Smooth muscle cell (in vitro differentiated cells): Measurements from ENCODE around the gene ACTL8. TPM values are rescaled to one million over a fixed set of nuclear protein-coding genes. Genes with fewer than 3 reads are reported as not detected.
A peak's percentile ranks its signal among the peaks of the same experiment; 100 is the strongest.

ENCODE experiments used
- DNase-seq: peaks from one replicate; lab custom pipeline; 2025; ENCODE audit not compliant: unreplicated experiment; lab: John Stamatoyannopoulos, UW
- H2AFZ ChIP-seq: fragments of 200-600 bp; sonication (generic); 2 replicates; pipeline ENCODE4 v1.6.0; 2016; ENCODE audit warnings: antibody characterized with exemption, low read depth, mild to moderate bottlenecking
- H3F3A ChIP-seq: fragments of 200-600 bp; sonication (generic); 2 replicates; pipeline ENCODE4 v1.6.0; 2017; ENCODE audit warnings: antibody characterized with exemption, low read depth
- H3K27ac ChIP-seq: fragments of 200-600 bp; sonication (generic); 2 replicates; pipeline ENCODE4 v1.5.1; 2016; ENCODE audit warnings: low read depth, mild to moderate bottlenecking
- H3K27me3 ChIP-seq: fragments of 200-600 bp; sonication (generic); 2 replicates; pipeline ENCODE4 v1.6.1; 2016; ENCODE audit warnings: low read depth, mild to moderate bottlenecking
- H3K36me3 ChIP-seq: fragments of 200-600 bp; sonication (generic); 2 replicates; pipeline ENCODE4 v1.5.1; 2016; ENCODE audit warnings: low read depth
- H3K4me1 ChIP-seq: fragments of 200-600 bp; sonication (generic); 2 replicates; pipeline ENCODE4 v1.5.1; 2016; ENCODE audit warnings: low read depth
- H3K4me2 ChIP-seq: fragments of 200-600 bp; sonication (generic); 2 replicates; pipeline ENCODE4 v1.6.0; 2016; ENCODE audit warnings: mild to moderate bottlenecking
- H3K4me3 ChIP-seq: fragments of 200-600 bp; sonication (generic); 2 replicates; pipeline ENCODE4 v1.5.1; 2016; ENCODE audit warnings: mild to moderate bottlenecking
- H3K79me2 ChIP-seq: fragments of 200-600 bp; sonication (generic); 2 replicates; pipeline ENCODE4 v1.6.0; 2016; ENCODE audit warnings: low read depth, mild to moderate bottlenecking
- H3K9ac ChIP-seq: fragments of 200-600 bp; sonication (generic); 2 replicates; pipeline ENCODE4 v1.6.0; 2016; ENCODE audit warnings: low read depth
- H3K9me3 ChIP-seq: fragments of 200-600 bp; sonication (generic); replicated peaks from 2 replicates; pipeline ENCODE4 v1.5.1; 2016; ENCODE audit warnings: low read depth
- H4K20me1 ChIP-seq: fragments of 200-600 bp; sonication (generic); 2 replicates; pipeline ENCODE4 v1.6.0; 2016; ENCODE audit warnings: low read depth
- WGBS: methylation state at CpG from one replicate; pipeline ENCODE4 v1.1.7; 2016; ENCODE audit warnings: low lambda C conversion rate; 5-methylcytosine and 5-hydroxymethylcytosine counted together
- polyA plus RNA-seq: library from polyadenylated mRNA; unstranded; fragments of >200 nt; fragmentation: Nextera tagmentation; extraction: Ambion mirVana; gene quantifications from 2 replicates; pipeline ENCODE4 v1.2.1, GENCODE V29; 2016
- total RNA-seq: library from RNA; depleted of rRNA; stranded (reverse); fragments of >200 nt; gene quantifications from 2 replicates; pipeline ENCODE4 v1.2.3, GENCODE V29; 2014
- TF ChIP-seq, protein P1 (sequence below): fragments of 200-600 bp; sonication (generic); IDR thresholded peaks from 2 replicates; pipeline ENCODE4 v1.5.1; 2017; ENCODE audit warnings: borderline replicate concordance, mild to moderate bottlenecking, antibody characterized with exemption; ENCODE audit not compliant: insufficient read depth, poor library complexity, severe bottlenecking

Gene ACTL8
- total and polyA plus RNA-seq, 2 experiments from 2014 or later: 0.13 TPM; not detected in 1

DNA sequence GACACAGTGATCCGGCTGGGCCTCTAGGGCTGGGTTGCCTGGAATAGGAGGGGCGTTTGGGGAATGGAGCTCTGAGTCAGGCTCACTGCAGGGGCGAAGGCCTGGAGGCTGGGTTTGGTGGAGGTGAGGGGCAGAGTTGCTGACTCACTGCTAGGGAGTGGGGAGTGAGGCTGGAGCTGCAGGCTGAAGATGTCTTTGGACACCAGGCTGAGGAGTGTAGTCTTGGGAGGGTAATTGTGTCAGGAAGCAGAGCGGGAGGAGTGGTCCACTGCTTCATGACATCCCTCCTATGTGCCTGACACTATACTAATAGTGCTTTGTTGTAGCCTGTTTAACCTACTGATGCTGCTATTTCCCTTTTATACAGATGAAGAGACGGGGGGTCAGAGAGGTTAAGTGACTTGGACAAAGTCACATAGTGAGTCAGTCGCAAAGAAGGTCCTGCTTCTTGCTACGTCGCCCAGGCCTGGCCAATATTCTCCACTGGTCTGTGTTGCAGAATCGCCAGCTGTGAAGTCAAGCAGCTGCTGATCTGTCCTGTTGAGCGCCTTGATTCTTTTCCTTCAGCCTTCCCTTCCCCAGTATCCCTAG is 13.6 kb downstream of the ACTL8 start:
- H3K9me3 ChIP-seq: no peaks in the 10 kb centered on the region
- H4K20me1 ChIP-seq: no peaks in the 10 kb centered on the region
- WGBS: 46% methylated on average over 10 of the region's 10 CpGs
- no peaks in the 10 kb centered on the region for H3K79me2 ChIP-seq
- H3F3A ChIP-seq: peaks cover 12% of the 10 kb centered on the region
- peak overlapping the region; percentile 15 for H3K9ac ChIP-seq
- no peaks in the 10 kb centered on the region for H3K27me3 ChIP-seq
- no peaks in the 10 kb centered on the region for H3K36me3 ChIP-seq
- no peak overlapping the region for H3K4me3 ChIP-seq
- H2AFZ ChIP-seq: peak overlapping the region; percentile 81
- TF ChIP-seq, protein P1, sequence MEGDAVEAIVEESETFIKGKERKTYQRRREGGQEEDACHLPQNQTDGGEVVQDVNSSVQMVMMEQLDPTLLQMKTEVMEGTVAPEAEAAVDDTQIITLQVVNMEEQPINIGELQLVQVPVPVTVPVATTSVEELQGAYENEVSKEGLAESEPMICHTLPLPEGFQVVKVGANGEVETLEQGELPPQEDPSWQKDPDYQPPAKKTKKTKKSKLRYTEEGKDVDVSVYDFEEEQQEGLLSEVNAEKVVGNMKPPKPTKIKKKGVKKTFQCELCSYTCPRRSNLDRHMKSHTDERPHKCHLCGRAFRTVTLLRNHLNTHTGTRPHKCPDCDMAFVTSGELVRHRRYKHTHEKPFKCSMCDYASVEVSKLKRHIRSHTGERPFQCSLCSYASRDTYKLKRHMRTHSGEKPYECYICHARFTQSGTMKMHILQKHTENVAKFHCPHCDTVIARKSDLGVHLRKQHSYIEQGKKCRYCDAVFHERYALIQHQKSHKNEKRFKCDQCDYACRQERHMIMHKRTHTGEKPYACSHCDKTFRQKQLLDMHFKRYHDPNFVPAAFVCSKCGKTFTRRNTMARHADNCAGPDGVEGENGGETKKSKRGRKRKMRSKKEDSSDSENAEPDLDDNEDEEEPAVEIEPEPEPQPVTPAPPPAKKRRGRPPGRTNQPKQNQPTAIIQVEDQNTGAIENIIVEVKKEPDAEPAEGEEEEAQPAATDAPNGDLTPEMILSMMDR: no peak
- H3K27ac ChIP-seq: peak overlapping the region; percentile 79
- peak overlapping the region; percentile 8 for H3K4me2 ChIP-seq
- peaks cover 8% of the 10 kb centered on the region for H3K4me1 ChIP-seq
- peak; percentile 20 for DNase-seq

DNA sequence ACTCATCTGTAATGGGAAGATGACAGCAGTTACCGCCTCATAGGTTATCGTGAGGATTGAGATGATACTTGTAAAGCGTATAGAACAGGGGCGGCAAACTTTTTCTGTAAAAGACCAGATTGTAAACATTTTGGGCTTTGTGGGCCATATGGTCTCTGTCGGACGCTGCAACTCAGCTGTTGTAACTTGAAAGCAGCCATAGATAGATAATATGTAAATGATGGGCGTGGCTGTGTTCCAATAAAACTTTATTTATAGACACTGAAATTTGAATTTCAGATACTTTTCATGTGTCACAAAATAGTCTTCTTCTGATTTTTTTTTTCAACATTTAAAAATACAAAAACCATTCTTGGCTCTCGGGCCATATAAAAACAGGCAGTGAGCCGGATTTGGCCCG is 15.8 kb downstream of the ACTL8 start:
- Histone ChIP-seq H3K9ac (no peak overlapping the region), H3K4me1 (peaks cover 8% of the 10 kb centered on the region), H3K4me3 (no peak overlapping the region), H2AFZ (no peak overlapping the region), H3K79me2 (no peaks in the 10 kb centered on the region), H3K4me2 (no peak overlapping the region), H3K9me3 (no peaks in the 10 kb centered on the region), H3F3A (peaks cover 12% of the 10 kb centered on the region), H3K36me3 (no peaks in the 10 kb centered on the region), H3K27ac (no peak overlapping the region), H4K20me1 (no peaks in the 10 kb centered on the region), H3K27me3 (no peaks in the 10 kb centered on the region)
- 73% methylated on average over 10 of the region's 10 CpGs for WGBS
- TF ChIP-seq, protein P1: no peak
- no peak for DNase-seq

- Histone ChIP-seq H3K9me3 (no peaks in the 10 kb centered on the region), H3K79me2 (no peaks in the 10 kb centered on the region), H4K20me1 (no peaks in the 10 kb centered on the region), H3K36me3 (no peaks in the 10 kb centered on the region), H3K4me3 (no peak overlapping the region), H2AFZ (no peak overlapping the region), H3K9ac (no peak overlapping the region), H3K4me2 (no peak overlapping the region), H3F3A (peaks cover 12% of the 10 kb centered on the region), H3K27ac (no peak overlapping the region), H3K27me3 (no peaks in the 10 kb centered on the region), H3K4me1 (peaks cover 8% of the 10 kb centered on the region)
- TF ChIP-seq, protein P1: no peak
- DNase-seq: no peak
- whole genome bisulfite sequencing: 87% methylated on average over 14 of the region's 14 CpGs
Measured at GRCh38 chr1:17772615-17773212, 17.6 kb downstream of the ACTL8 start.
